H1 (cell line): ENCODE measurements around the gene SUPT4H1. TPM values are rescaled to one million over a fixed set of nuclear protein-coding genes. Genes with fewer than 3 reads are reported as not detected.

Source experiments
- NRF1 ChIP-seq: IDR thresholded peaks from 2 replicates; pipeline ENCODE4 v1.6.1; 2011; ENCODE audit warnings: mild to moderate bottlenecking, low read depth, low read length, improper control_type of control experiment
- polyA plus RNA-seq, 7 experiments: library from polyadenylated mRNA; depleted of rRNA in 3 of 7; stranded (reverse) in 5 of 7; unstranded in 2 of 7; fragments of >200 nt in 5 of 7; fragments of 200-250 nt in 2 of 7; gene quantifications; 1 replicate in 5 of 7; 2 replicates in 1 of 7; 4 replicates in 1 of 7; pipeline versions ENCODE4 v1.2.1 to v1.2.3, GENCODE V29; 2011 to 2013; ENCODE audit warnings: missing spikeins in 2 of 7, mixed read lengths in 2 of 7
- total RNA-seq: library from RNA; stranded (reverse); fragmentation: NEBNext Ultra II Directional; extraction: Animal tissue kit (Norgen Biotek cat#: 25700); gene quantifications from 2 replicates; pipeline ENCODE4 v1.2.1, GENCODE V29; 2021

Gene SUPT4H1
- total and polyA plus RNA-seq, 2 of the 8 experiments (the other 6 are each of a cell fraction or from before 2014, with no cell fraction given), result 112 to 143 TPM

- TF ChIP-seq NRF1, result no peak
Observed at GRCh38 chr17:58318065-58318481, 33.9 kb downstream of the SUPT4H1 start (continued).
